ENCODE results near the gene MLANA.

MLANA gene

GRCh38 chr9:5917273-5917672 lies 26.6 kb downstream of the MLANA start:
- H3K27me3 ChIP-seq (ENCODE audit: insufficient read depth, insufficient read length) = no peaks in the 10 kb centered on the region
- no peak overlapping the region for H3K4me3 ChIP-seq (ENCODE audit: insufficient read length, low read depth)
- H3K36me3 ChIP-seq (ENCODE audit: insufficient read depth, insufficient read length, low read length) = peaks cover 7% of the 10 kb centered on the region
- H3K9ac ChIP-seq (ENCODE audit: insufficient read length, low read depth) = no peak overlapping the region
- no peaks in the 10 kb centered on the region for H3K9me3 ChIP-seq (ENCODE audit: insufficient read depth, low read length)
- H3K4me1 ChIP-seq (ENCODE audit: insufficient read depth, insufficient read length) = no peaks in the 10 kb centered on the region
- TF ChIP-seq SUZ12 (IDR thresholded peaks at IDR 0.05; ENCODE audit: extremely low read depth, insufficient read depth, insufficient read length) (no peak), ZNF274 (IDR thresholded peaks at IDR 0.05; ENCODE audit: low read depth, low read length) (no peak), YY1 (IDR thresholded peaks at IDR 0.05; ENCODE audit: insufficient read depth, insufficient read length) (no peak)
- no peak for DNase-seq (ENCODE audit: low read depth, low spot score)

GRCh38 chr9:5917888-5918287 lies 27.2 kb downstream of the MLANA start:
- no peak for TF ChIP-seq YY1 (IDR thresholded peaks at IDR 0.05; ENCODE audit: insufficient read depth, insufficient read length)
- TF ChIP-seq SUZ12 (IDR thresholded peaks at IDR 0.05; ENCODE audit: extremely low read depth, insufficient read depth, insufficient read length) = no peak
- no peak for TF ChIP-seq ZNF274 (IDR thresholded peaks at IDR 0.05; ENCODE audit: low read depth, low read length)
- H3K9me3 ChIP-seq (ENCODE audit: insufficient read depth, low read length) = no peaks in the 10 kb centered on the region
- H3K27me3 ChIP-seq (ENCODE audit: insufficient read depth, insufficient read length) = no peaks in the 10 kb centered on the region
- no peak overlapping the region for H3K4me3 ChIP-seq (ENCODE audit: insufficient read length, low read depth)
- no peaks in the 10 kb centered on the region for H3K4me1 ChIP-seq (ENCODE audit: insufficient read depth, insufficient read length)
- DNase-seq (ENCODE audit: low read depth, low spot score) = no peak
- H3K9ac ChIP-seq (ENCODE audit: insufficient read length, low read depth) = no peak overlapping the region
- H3K36me3 ChIP-seq (ENCODE audit: insufficient read depth, insufficient read length, low read length) = peaks cover 13% of the 10 kb centered on the region

GRCh38 chr9:5918460-5918859 lies 27.8 kb downstream of the MLANA start:
- no peak overlapping the region for H3K4me3 ChIP-seq (ENCODE audit: insufficient read length, low read depth)
- no peak for DNase-seq (ENCODE audit: low read depth, low spot score)
- H3K4me1 ChIP-seq (ENCODE audit: insufficient read depth, insufficient read length) = no peaks in the 10 kb centered on the region
- H3K36me3 ChIP-seq (ENCODE audit: insufficient read depth, insufficient read length, low read length) = peaks cover 16% of the 10 kb centered on the region
- H3K27me3 ChIP-seq (ENCODE audit: insufficient read depth, insufficient read length) = no peaks in the 10 kb centered on the region
- no peak overlapping the region for H3K9ac ChIP-seq (ENCODE audit: insufficient read length, low read depth)
- no peak for TF ChIP-seq SUZ12 (IDR thresholded peaks at IDR 0.05; ENCODE audit: extremely low read depth, insufficient read depth, insufficient read length)
- no peak for TF ChIP-seq ZNF274 (IDR thresholded peaks at IDR 0.05; ENCODE audit: low read depth, low read length)
- TF ChIP-seq YY1 (IDR thresholded peaks at IDR 0.05; ENCODE audit: insufficient read depth, insufficient read length) = no peak
- no peaks in the 10 kb centered on the region for H3K9me3 ChIP-seq (ENCODE audit: insufficient read depth, low read length)

GRCh38 chr9:5920860-5921328 lies 30.2 kb downstream of the MLANA start:
- no peak overlapping the region for H3K9ac ChIP-seq (ENCODE audit: insufficient read length, low read depth)
- H3K4me1 ChIP-seq (ENCODE audit: insufficient read depth, insufficient read length) = no peaks in the 10 kb centered on the region
- H3K36me3 ChIP-seq (ENCODE audit: insufficient read depth, insufficient read length, low read length) = peaks cover 19% of the 10 kb centered on the region
- no peak for TF ChIP-seq YY1 (IDR thresholded peaks at IDR 0.05; ENCODE audit: insufficient read depth, insufficient read length)
- TF ChIP-seq SUZ12 (IDR thresholded peaks at IDR 0.05; ENCODE audit: extremely low read depth, insufficient read depth, insufficient read length) = no peak
- TF ChIP-seq ZNF274 (IDR thresholded peaks at IDR 0.05; ENCODE audit: low read depth, low read length) = no peak
- H3K4me3 ChIP-seq (ENCODE audit: insufficient read length, low read depth) = no peak overlapping the region
- no peak for DNase-seq (ENCODE audit: low read depth, low spot score)
- H3K9me3 ChIP-seq (ENCODE audit: insufficient read depth, low read length) = no peaks in the 10 kb centered on the region
- H3K27me3 ChIP-seq (ENCODE audit: insufficient read depth, insufficient read length) = no peaks in the 10 kb centered on the region

GRCh38 chr9:5922192-5922591 lies 31.5 kb downstream of the MLANA start:
- Histone ChIP-seq H3K36me3 (ENCODE audit: insufficient read depth, insufficient read length, low read length) (peaks cover 19% of the 10 kb centered on the region), H3K9ac (ENCODE audit: insufficient read length, low read depth) (no peak overlapping the region), H3K27me3 (ENCODE audit: insufficient read depth, insufficient read length) (no peaks in the 10 kb centered on the region), H3K4me1 (ENCODE audit: insufficient read depth, insufficient read length) (no peaks in the 10 kb centered on the region), H3K4me3 (ENCODE audit: insufficient read length, low read depth) (no peak overlapping the region), H3K9me3 (ENCODE audit: insufficient read depth, low read length) (no peaks in the 10 kb centered on the region)
- no peak for DNase-seq (ENCODE audit: low read depth, low spot score)
- no peak for TF ChIP-seq YY1 (IDR thresholded peaks at IDR 0.05; ENCODE audit: insufficient read depth, insufficient read length)
- no peak for TF ChIP-seq SUZ12 (IDR thresholded peaks at IDR 0.05; ENCODE audit: extremely low read depth, insufficient read depth, insufficient read length)
- no peak for TF ChIP-seq ZNF274 (IDR thresholded peaks at IDR 0.05; ENCODE audit: low read depth, low read length)

GRCh38 chr9:5931657-5932056 lies 41.0 kb downstream of the MLANA start:
- Histone ChIP-seq H3K36me3 (ENCODE audit: insufficient read depth, insufficient read length, low read length) (peaks cover 2% of the 10 kb centered on the region), H3K27me3 (ENCODE audit: insufficient read depth, insufficient read length) (no peaks in the 10 kb centered on the region), H3K4me3 (ENCODE audit: insufficient read length, low read depth) (no peak overlapping the region), H3K4me1 (ENCODE audit: insufficient read depth, insufficient read length) (no peaks in the 10 kb centered on the region), H3K9me3 (ENCODE audit: insufficient read depth, low read length) (no peaks in the 10 kb centered on the region), H3K9ac (ENCODE audit: insufficient read length, low read depth) (no peak overlapping the region)
- no peak for DNase-seq (ENCODE audit: low read depth, low spot score)
- TF ChIP-seq YY1 (IDR thresholded peaks at IDR 0.05; ENCODE audit: insufficient read depth, insufficient read length) (no peak), ZNF274 (IDR thresholded peaks at IDR 0.05; ENCODE audit: low read depth, low read length) (no peak), SUZ12 (IDR thresholded peaks at IDR 0.05; ENCODE audit: extremely low read depth, insufficient read depth, insufficient read length) (no peak)

- H3K27me3 ChIP-seq (ENCODE audit: insufficient read depth, insufficient read length) = no peaks in the 10 kb centered on the region
- TF ChIP-seq YY1 (IDR thresholded peaks at IDR 0.05; ENCODE audit: insufficient read depth, insufficient read length) (no peak), SUZ12 (IDR thresholded peaks at IDR 0.05; ENCODE audit: extremely low read depth, insufficient read depth, insufficient read length) (no peak), ZNF274 (IDR thresholded peaks at IDR 0.05; ENCODE audit: low read depth, low read length) (no peak)
- H3K4me1 ChIP-seq (ENCODE audit: insufficient read depth, insufficient read length) = no peaks in the 10 kb centered on the region
- no peak for DNase-seq (ENCODE audit: low read depth, low spot score)
- no peaks in the 10 kb centered on the region for H3K9me3 ChIP-seq (ENCODE audit: insufficient read depth, low read length)
- no peak overlapping the region for H3K4me3 ChIP-seq (ENCODE audit: insufficient read length, low read depth)
- no peaks in the 10 kb centered on the region for H3K36me3 ChIP-seq (ENCODE audit: insufficient read depth, insufficient read length, low read length)
- no peak overlapping the region for H3K9ac ChIP-seq (ENCODE audit: insufficient read length, low read depth)
These were observed 47.8 kb downstream of the MLANA start for GRCh38 chr9:5938449-5938848.

All from NT2/D1 (cell line).